HEK293 (cell line): ENCODE measurements around the gene MSANTD2.

Experiments used
- ZBTB48 ChIP-seq: fragments of 450-650 bp; formaldehyde crosslinking; IDR thresholded peaks from 2 replicates; pipeline ENCODE4 v1.5.1; 2016; ENCODE audit warnings: missing biosample characterization, missing genetic modification characterization
- ZNF274 ChIP-seq, 2 experiments: fragments of 200-500 bp in 1 of 2; fragments of 450-650 bp in 1 of 2; sonication (Bioruptor generic) in 1 of 2; formaldehyde crosslinking in 1 of 2; IDR thresholded peaks; 2 replicates each; pipeline versions ENCODE4 v1.5.1 to v1.6.1; 2014 to 2016; ENCODE audit warnings: borderline replicate concordance in 1 of 2, inconsistent platforms in 1 of 2, low read length in 1 of 2, missing biosample characterization in 1 of 2, missing genetic modification characterization in 1 of 2
- TF ChIP-seq, protein P1 (sequence below): fragments of 450-650 bp; formaldehyde crosslinking; IDR thresholded peaks from 2 replicates; pipeline ENCODE4 v1.5.1; 2016; ENCODE audit warnings: missing biosample characterization, missing genetic modification characterization

DNA sequence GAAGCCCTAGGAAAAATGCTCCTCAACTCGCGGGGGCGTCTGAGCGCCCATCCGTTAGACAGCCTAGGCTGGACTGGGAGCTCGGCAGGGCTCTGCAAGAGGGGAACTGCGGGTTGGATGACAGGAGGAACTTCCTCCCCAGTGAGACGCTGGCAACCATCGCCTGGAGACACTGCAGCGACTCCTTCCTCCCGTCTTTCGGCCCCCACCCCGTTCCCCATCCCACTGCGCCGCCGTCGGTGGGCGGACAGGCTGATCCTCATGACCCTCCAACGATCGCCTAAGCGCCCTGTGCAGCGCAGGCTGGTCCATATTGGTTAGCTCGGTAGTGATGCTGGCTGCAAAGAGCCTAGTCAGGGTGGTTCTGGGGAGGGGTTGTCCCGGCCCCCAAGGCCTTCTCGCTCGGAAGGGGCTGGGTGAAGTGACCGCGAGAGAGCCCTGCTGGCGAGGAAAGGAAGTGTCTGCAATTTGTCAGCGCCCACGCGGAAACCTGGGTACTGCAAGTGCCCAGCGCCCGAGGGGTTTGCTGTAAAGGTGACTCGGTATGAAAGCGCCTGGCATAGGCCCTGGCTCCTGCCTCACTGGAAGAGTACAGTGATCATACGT is 59.8 kb downstream of the MSANTD2 start:
- no peak for TF ChIP-seq ZNF274 (IDR thresholded peaks at IDR 0.05; ENCODE audit: low read length)
- TF ChIP-seq ZNF274 (tag by site-specific recombination; IDR thresholded peaks at IDR 0.05; ENCODE audit: borderline replicate concordance) = no peak
- TF ChIP-seq ZBTB48 (tag by site-specific recombination) = no peak
- TF ChIP-seq, protein P1, sequence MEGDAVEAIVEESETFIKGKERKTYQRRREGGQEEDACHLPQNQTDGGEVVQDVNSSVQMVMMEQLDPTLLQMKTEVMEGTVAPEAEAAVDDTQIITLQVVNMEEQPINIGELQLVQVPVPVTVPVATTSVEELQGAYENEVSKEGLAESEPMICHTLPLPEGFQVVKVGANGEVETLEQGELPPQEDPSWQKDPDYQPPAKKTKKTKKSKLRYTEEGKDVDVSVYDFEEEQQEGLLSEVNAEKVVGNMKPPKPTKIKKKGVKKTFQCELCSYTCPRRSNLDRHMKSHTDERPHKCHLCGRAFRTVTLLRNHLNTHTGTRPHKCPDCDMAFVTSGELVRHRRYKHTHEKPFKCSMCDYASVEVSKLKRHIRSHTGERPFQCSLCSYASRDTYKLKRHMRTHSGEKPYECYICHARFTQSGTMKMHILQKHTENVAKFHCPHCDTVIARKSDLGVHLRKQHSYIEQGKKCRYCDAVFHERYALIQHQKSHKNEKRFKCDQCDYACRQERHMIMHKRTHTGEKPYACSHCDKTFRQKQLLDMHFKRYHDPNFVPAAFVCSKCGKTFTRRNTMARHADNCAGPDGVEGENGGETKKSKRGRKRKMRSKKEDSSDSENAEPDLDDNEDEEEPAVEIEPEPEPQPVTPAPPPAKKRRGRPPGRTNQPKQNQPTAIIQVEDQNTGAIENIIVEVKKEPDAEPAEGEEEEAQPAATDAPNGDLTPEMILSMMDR = peak; percentile 74
